GM03348 (cell line): ENCODE data around the gene NPB.
A peak's percentile ranks its signal among the peaks of the same experiment; 100 is the strongest.
"Not testable (repeated sequence)": the region's sequence is repeated elsewhere in the genome, so short reads cannot be mapped to it uniquely, and the experiment has no call there.

Source experiments
- DNase-seq: peaks from one replicate; pipeline ENCODE4 v3.0.0; 2012; ENCODE audit warnings: low spot score

Gene NPB

DNA sequence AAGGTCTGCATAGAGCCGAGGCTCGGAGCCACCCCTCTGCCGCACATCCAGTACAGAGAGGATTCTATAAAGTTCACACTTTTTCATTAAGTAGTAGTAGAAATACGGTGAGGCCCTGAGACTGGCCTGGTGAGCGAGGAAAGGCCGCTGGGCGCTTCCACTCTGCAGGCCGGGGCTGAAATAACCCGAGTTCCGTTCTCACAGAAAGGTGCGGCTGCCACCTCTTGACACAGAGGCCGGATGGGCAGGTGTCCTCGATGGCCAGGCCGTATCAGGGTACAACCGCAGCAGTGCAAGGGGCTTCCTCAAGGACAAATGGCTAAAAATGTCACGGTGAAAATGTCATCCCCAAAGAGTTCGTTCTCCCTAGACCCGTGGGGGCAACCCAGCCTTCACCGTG, 9.9 kb downstream of the NPB start:
- DNase-seq = no peak

DNA sequence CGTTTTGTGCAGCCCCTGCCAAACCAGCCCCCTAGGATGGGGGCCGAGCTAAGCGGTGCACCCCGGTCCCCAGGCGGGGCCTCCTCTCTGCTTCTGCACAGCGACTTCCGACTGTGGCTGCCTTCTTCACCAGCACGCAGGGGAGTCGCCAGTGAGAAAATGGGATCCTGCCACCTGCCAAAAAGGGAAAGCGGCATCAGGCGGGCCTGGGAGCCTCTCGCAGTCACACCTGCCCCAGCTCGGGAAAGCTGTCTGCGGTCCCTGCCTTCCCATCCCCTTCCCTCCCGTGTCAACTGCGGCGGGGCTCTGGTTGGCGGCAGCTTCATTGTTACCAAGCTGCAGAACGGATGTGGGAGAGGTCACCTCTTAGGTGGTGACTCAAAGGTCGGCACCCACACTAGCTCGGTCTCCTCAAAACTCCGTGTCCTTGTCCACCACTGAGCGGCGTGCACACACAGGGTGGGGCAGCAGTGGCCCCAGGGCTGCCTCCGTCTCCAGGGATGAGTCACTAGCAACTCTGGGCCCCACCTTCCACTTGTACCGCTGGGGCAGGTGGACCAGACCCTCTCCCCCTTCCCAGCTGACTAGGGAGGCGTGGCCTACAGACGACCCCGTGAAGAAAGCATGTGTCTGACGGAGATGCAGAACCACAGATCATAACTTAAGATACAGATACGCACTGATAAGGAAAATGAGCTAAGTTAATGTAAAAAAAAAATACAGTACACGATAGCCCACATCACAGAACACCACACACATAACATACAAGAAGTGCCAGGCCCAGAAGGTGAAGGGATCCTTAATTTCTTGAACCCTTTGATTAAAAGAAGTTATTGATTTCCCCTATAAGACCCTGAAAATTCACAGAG, 10.6 kb downstream of the NPB start:
- no peak for DNase-seq

- DNase-seq = no peak
These were observed 11.5 kb downstream of the NPB start for GRCh38 chr17:81913394-81914102.

GRCh38 chr17:81914103-81914850, 12.2 kb downstream of the NPB start:
- no peak for DNase-seq

DNA sequence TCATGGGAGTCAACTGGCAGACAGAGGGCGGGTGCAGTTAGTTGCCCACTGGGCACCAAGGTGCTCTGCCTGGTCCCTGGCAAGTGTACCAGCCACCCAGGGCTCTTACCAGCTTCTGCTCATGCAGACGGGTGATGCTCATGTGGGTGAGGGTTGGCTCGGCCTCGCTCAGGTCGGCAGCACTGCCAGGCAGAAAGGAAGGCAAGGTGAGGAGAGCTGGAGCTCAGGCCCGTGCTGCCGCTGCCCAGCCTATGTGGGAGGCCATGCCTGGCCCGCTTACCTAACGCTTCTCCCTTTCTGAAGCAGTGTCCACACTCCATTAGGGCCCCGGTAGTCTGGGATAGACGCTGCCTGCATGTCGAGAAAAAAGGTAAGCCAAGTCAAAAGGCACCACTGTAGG, 13.3 kb downstream of the NPB start:
- no peak for DNase-seq

- DNase-seq = no peak
These were observed 14.4 kb downstream of the NPB start for GRCh38 chr17:81916234-81917001.

DNA sequence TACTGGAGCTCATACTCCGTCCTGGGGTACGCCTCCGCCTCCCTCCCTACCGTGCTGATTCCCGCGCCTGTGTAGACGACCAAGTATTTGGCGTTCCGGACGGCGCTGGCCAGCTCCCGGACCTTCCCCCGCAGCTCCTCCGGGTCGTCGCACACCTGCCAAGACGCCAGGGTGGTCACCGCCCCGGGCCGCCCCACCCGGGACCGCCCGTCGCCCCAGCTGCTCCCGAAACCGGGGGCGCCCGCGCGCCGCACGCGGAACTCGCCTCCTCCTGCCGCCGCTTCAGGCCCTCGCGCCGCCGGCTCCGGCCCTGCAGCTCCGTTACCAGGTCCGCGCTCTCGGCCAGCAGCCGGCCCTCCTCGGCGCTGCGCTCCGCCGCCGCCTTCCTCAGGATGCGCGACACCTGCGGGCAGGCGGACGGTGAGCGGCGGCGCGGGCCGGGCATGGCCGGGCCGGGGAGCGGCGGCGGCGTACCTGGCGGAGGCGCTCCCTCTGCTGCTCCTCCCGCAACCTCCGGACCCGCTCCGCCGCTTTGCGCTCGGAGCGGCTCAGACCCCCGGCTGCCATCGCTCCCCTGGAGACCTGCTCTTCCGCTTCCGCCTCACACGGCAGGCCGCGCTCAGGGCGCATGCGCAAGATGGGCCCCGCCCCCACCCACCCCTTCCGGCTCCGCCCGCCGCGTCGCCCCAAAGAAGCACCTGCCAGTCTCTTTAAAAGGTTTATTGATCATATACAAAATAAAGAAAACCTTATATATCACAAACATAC, 15.7 kb downstream of the NPB start, which contains the start of gene SIRT7:
Gene SIRT7 (minus strand): TSS at position 612 of the 768 bp plus-strand sequence. CDS start 45 bp downstream, at position 567.
- peak; percentile 97 for DNase-seq

DNA sequence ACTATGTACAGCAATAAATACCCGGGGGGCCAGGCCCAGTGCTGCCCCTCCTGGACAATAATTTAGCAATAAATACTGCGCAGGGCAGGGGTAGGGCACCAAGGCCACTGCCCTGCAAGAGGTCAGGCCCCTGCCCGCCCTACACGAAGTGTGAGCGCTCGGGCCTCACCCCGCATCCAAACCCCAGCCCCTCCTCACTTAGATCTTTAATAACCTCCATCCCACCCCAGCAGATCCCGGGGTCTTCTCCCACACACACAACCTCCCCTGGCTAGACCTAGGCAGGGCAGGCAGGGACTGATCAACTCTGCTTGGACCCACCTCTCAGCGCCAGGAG, 16.3 kb downstream of the NPB start:
- not testable (repeated sequence) for DNase-seq

- DNase-seq = no peak
These were observed 17.0 kb downstream of the NPB start for GRCh38 chr17:81918832-81919545.

GRCh38 chr17:81920612-81921536, 18.8 kb downstream of the NPB start:
- no peak for DNase-seq

DNA sequence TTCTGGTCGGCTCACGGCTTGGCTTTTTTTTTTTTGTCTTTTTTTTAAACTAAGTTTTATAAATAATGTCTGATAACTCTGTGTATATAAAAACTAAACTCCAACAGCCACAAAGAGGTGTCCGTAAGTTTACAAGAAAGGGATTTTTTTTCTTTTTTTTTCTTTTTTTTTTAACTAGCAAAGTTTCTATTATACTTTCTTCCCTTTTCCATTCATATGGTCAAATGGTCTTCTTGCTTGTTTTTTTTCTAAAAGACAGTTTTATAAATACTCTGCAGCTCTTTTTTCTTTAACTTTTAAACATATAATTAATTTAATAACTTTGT, 19.5 kb downstream of the NPB start:
- no peak for DNase-seq

- no peak for DNase-seq
These were observed 20.0 kb downstream of the NPB start for GRCh38 chr17:81921996-81922565.

DNA sequence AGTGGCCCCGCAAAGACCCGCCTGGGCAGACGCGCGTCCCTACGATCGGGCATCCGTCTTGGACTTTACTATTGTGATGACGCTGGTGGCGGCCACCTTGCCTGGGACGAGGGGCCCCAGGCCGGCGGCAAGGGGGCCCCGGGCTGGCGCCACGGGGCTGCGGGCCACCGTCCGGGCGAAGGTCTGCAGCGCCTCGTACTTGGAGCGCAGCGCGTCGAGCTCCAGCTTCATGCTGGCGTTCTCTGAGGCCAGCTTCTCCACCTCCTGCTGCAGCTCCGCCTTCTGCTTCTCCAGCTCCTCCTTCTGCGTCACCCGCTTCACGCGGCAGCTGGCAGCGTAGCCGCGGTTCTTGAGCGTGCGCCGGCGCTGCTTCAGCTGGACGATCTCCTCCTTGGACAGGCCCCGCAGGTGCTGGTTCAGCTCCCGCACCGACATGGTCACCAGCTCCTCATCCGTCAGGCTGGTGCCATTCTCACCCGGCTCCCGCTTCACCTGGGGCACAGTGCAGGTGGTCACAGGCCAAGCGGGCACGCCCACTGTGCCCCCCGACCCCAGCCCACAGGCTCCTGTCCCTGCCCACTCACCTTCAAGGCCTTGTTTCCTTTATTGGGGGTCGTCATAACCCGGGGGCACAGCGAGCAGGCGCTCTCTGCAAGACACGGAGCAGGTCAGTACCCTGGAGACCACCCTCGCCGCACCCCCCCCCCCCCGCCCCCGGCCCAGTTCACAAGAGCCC, 20.7 kb downstream of the NPB start:
- DNase-seq = no peak

DNA sequence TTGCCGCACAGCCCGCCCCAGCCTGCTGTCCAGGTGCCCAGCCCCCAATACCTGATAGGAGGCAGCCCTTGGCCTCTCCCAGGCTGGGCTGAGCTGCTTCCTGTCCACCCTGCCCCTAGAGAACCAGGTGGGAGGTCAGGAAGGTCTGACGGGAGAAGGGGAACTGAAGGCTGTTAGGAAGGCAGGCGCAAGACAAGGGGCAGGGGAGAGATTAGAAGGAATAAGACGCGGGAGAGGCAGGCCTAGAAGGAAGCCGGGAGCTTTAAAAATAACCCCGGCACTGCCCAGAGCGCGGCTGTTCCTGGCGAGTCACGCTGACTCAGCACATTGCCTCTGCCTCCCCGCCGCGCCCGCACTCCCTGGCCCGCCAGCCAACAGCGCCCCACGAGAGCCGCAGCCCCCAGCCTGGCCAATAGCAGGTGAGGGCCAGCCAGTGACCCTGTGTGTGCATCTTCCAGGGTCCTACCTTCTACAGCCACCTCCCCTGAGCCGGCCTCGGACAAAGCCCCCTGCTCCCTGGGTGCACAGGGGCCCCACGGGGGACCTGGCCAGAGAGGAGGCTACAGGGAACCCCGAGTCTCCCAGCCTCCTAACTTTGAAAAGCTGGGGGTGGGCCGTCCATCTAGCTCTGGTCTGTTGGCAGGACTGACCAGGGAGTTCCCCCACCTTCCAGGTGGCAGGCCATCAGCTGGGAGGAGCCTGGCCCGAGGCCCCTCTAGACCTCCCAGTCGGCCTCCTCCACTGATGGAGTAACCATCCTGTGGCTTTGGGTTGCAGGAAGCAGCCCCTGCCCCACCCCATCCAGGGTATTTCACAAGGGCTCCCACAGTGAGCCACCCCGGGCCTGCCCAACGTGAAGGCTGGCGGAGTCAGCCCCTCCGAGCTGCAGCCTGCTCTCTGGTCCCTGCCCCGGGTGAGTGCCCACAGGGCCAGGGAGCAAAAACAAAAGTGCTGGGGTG, 21.5 kb downstream of the NPB start:
- DNase-seq = peak; percentile 85

- no peak for DNase-seq
These were observed 22.8 kb downstream of the NPB start for GRCh38 chr17:81924557-81925532.

DNA sequence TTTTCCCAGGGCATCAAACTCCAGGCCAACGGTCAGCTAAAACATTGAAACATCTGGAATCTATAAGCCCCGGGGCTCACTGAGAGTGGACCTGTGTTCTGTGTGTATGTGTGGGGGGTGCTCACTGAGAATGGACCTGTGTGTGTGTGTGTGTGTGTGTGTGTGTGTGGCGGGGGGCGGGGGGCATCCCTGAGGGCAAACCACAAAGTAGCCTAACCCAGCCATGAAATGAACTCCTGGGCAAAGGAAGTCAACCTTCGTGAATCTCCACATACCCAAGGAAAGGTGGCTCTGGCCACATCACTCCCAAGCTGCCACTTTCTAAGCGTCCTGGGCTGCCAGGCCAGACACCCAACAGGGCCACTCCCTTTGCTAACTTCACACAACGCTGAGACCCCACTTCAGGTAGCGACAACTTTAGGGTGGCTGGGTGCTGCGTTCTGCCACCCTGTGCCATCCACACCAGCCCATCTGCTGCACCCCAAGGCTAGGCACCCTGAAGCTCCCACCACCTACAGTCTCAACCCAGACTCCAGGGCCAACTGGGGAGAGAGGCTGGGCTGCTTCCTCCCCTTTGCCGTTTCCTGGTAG, 23.9 kb downstream of the NPB start:
- no peak for DNase-seq
